Activated CD4-positive, CD25-positive, alpha-beta regulatory T cell treated with anti-CD3 and anti-CD28 coated beads, Interleukin-2, amount 50 U/mL, for 72 hours (primary cell): ENCODE results near the gene ARMC2.

Source experiments
- DNase-seq: peaks from one replicate; pipeline ENCODE4 v3.0.0; 2021

The ARMC2 gene

GRCh38 chr6:108996208-108996607 lies 148.0 kb downstream of the ARMC2 start:
- no peak for DNase-seq

DNA sequence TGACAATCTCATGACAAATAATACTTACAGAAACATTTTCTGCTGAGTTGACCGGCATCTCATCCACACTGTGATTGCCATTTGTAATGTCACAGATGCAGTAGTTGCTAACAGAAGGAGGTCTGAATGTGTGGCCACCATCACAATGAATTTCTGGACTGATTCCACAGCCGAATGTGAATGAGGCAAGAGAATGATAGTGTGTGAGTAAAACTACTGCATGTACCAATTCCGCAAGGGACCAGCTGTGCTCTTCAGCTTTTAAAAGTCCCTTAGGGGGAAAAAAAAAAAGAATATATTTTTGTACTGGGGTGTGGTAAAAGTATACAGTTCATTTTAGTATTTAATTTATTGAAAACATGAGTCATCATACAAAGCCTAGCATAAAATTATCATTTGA lies 150.3 kb downstream of the ARMC2 start:
- no peak for DNase-seq

DNA sequence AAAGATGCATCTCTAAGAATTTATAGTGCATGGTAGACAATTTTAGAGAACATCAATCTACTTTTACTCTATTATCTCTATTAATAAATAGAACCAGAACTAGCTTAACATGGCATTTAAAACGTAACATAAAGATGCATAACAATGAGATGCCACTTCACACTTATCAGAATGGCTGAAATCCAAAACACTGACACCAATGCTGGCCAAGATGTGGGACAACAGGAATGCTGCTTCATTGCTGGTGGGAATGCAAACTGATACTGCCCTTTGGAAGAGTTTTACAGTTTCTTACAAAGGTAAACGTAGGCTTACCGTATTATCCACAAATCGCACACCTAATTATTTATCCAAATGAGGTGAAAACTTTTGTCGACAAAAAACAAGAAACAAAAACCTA lies 151.2 kb downstream of the ARMC2 start:
- DNase-seq: no peak

DNA sequence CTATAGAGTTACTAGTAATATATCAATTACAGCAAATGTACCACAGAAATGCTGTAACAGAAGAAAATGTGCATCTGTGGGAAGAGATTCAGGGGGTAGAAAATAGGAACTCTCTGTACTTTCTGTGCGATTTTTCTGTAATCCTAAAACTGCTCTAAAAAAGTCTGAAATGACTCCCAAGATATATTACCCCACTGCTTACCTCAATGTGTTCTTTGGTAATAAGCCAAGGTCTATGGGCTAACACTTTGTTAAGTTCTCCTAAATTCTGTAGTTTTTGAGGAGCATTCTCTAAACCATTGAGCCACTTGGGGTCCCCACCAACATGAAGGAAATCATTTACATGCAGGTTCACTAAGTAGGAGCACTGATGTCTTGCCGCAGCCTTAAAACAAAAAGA lies 152.1 kb downstream of the ARMC2 start:
- no peak for DNase-seq

GRCh38 chr6:109001291-109001894 lies 153.2 kb downstream of the ARMC2 start:
- DNase-seq: no peak

- no peak for DNase-seq
These were observed 154.0 kb downstream of the ARMC2 start for GRCh38 chr6:109002051-109002697.

DNA sequence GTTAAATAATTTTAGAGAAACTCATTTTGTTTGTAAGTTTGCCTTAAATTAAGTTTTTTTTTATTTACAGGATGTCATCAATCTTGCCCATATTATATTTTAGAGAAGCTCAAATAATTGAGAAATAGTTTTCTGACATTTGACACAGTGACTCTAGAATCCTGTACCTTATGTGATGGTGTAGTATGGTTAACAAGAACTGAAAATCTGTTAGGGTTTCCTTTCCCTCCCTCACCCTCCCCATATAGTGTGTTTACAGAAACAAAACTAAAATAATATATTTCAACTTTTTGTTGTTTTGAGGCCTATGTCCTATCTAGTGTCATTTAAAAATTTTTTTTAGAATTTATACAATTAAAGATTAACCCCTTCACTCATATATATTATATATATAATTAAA lies 154.7 kb downstream of the ARMC2 start:
- no peak for DNase-seq

DNA sequence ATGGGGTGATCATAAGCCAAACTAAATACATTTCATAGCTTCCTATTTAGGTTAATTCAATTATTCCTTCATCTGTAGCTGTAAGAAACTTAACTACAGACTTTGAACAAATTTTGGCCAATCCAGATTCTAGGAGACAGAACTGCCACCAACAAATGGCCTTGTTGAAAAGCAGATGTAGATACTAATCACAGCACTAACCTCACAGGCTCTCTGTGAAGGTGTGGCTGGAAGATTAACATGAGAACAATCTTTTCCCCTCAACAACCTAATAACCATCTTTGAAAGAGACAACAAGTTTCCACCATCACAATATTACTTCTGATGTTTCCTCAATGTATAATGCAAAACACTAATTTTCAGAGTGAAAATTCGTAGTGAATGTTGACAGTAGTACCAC lies 158.6 kb downstream of the ARMC2 start:
- DNase-seq: no peak

- no peak for DNase-seq
These were observed 159.3 kb downstream of the ARMC2 start for GRCh38 chr6:109007521-109007920.

DNA sequence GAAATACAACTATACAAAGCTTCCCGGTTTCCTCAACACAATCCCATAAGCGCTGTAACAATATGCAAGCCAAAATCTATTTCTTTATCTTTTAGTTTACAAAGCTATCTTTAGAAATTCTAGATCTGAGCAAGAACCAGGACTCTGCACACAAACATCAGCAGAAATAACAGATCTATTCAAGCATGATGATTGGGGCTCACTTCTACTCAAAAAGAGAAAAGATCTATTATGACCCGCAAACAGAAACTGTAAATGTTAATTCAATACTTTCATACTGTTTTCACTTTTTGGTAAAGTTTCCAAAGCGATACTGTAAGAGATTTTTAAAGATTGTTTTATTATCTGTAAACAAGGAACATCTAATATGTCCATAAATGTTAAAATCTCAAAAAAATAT lies 159.8 kb downstream of the ARMC2 start:
- DNase-seq: no peak

DNA sequence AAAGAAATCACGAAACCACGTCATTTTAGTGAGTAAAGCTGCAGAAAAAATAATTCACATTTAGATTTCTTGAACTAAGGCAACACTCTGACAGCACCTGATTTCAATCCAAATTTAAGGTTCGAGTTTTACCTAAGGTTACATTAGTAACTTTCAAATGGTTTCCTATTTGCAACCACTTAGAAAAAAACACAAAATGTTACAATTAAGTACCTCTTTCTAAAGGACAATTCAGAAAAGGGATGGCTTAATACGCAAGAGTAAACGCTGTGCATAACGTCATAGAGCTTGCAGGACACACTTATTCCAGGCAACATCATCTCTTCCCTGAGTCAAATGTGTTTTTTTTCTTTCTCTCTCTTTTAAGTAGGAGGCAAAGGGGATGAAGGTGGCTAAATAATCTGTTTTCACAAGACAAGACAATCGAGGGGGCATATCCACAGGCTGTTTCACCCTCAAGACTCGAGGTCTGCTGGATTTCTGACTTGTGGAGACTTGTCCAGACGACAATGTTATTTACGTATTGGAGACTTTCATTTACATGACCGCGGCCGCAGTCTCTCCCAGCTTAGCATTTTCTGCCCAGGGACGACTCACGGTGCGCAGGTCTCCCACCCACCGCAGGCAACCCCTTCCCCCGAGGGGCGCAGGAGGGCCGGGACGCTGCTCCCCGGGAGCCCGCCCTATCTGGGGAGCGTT lies 160.5 kb downstream of the ARMC2 start:
- DNase-seq: no peak

DNA sequence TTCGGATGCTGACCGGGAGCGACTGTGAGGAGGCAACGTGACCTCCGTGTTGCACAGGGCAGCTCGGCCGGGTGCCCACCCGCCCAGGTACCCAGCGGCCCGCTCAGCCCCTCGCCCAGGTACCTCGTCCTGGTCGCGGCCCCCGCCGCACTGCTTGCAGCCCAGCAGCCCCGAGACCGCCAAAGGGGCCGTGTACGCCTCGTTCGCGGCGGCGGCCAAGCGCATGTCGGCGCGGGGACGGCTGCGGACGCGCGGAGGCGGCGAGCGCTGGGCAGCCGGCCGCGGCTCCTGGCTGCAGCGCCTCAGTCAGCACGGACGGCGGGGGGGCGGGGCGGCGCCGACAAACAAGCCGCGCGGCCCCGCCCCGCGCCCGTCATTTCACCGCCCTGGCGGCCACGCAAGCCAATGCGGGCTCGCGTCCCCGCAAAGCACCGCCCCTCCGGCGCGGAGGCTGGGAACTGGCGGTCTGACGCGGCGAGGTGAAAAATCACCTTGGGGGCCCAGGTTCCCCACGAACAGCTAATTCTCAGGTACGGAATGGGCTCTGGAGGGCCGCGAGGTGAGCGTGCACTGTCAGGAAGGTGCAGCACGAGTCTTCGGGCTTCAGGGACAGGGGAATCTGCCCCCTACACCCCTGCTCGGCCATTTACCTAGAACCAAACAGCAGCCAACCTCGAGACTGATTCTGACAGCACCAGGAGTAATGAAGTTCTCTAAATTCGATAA lies 161.2 kb downstream of the ARMC2 start:
- DNase-seq: peak; percentile 92

- DNase-seq: no peak
These were observed 161.9 kb downstream of the ARMC2 start for GRCh38 chr6:109009962-109010704.

GRCh38 chr6:109010705-109011102 lies 162.5 kb downstream of the ARMC2 start:
- no peak for DNase-seq

DNA sequence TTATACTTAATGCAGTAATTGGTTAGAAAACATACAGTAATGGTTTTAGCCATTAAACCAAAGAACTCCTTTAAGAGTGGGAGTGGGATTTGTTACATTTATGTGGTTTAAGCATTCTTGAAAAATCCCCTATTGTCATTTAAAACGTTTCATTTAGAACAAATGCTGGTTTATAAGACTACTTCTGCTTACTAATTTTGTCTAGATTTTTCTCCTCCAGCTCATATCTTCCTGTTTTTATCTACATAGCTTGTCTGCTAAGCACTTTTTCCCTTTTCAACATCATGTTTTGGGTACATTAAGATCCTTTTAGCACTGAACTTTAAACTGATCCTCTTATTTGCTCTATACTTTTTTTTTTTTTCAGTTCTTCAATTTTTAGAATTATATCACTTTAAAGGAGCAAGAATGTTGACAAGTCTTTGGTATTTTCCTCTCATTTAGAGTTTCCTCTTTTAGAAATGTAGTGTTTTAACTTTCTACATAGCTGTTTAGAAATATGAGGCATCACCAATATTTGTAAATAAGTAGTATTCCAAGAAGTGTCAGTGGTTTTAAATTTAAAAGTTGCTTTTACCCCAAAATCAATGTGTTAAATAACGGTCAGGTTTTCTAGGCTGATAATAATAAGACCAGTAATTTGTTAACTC lies 165.6 kb downstream of the ARMC2 start:
- no peak for DNase-seq

GRCh38 chr6:109014606-109015005 lies 166.4 kb downstream of the ARMC2 start:
- DNase-seq: no peak

- no peak for DNase-seq
These were observed 167.0 kb downstream of the ARMC2 start for GRCh38 chr6:109015176-109015575.

GRCh38 chr6:109019911-109020310 lies 171.7 kb downstream of the ARMC2 start:
- no peak for DNase-seq

DNA sequence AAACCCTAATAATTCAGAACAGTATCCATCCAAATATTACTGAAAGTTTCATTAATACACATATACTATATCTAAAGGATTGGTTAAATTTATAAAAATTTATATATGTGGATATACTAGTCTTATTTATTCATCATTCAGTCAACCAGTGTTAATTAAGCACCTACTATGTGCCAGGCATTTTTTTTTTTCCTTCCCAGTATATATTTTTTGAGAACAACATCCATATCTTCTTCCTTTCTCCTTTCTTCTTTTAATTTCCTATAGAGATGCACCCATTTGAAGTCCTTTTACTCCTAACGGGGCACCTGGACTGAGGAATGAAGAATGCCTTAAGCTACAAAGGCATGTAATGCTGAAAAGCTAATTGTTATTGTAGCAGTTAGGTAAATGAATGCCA lies 173.6 kb downstream of the ARMC2 start:
- no peak for DNase-seq

DNA sequence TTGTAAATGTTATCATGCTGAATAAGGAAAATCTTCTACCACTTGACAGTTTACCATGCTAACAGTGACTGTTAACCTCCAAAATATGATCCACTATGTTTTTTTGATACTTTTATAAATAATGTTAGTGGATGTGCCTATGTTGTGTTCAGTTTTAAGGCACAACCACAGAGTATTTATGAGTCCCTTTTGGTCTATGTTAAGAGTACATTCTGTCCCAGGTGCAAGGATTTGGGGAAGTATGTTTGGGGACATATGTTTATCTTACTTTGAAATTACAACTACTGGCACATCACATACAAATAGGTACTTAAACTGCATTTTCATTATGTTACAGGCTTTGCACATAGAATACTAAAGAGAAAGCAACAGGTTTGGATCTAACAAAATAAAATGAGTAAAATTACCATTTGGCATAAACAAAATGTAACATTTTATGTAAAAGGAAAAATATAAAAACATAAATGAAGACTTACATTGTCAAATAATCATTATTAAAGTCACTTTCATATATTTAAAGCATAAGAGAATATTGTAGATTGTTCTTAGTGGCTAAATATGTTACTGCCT lies 175.2 kb downstream of the ARMC2 start:
- no peak for DNase-seq
